NB4 (cell line): ENCODE results near the gene PRKAB2.

Source experiments
- DNase-seq: peaks from one replicate; pipeline ENCODE4 v3.0.0; 2010; ENCODE audit warnings: low read depth
- H3K4me3 ChIP-seq: one replicate; pipeline ENCODE4 v1.5.1; 2011; ENCODE audit warnings: mild to moderate bottlenecking, low read depth, low read length, moderate library complexity
- MYC ChIP-seq: IDR thresholded peaks from 2 replicates; pipeline ENCODE4 v1.6.1; 2011; ENCODE audit warnings: low read depth, low read length
- POLR2A ChIP-seq: IDR thresholded peaks from 2 replicates; pipeline ENCODE4 v1.6.1; 2011; ENCODE audit warnings: mild to moderate bottlenecking; ENCODE audit not compliant: insufficient read length; ENCODE audit errors: extremely low read depth
- TF ChIP-seq, protein P1 (sequence below): IDR thresholded peaks from one replicate; pipeline ENCODE4 v1.5.1; 2012; ENCODE audit warnings: low read depth, low read length
- TF ChIP-seq, protein P2 (sequence below): IDR thresholded peaks from 2 replicates; pipeline ENCODE4 v1.6.1; 2011; ENCODE audit warnings: low read depth, low read length

The PRKAB2 gene

DNA sequence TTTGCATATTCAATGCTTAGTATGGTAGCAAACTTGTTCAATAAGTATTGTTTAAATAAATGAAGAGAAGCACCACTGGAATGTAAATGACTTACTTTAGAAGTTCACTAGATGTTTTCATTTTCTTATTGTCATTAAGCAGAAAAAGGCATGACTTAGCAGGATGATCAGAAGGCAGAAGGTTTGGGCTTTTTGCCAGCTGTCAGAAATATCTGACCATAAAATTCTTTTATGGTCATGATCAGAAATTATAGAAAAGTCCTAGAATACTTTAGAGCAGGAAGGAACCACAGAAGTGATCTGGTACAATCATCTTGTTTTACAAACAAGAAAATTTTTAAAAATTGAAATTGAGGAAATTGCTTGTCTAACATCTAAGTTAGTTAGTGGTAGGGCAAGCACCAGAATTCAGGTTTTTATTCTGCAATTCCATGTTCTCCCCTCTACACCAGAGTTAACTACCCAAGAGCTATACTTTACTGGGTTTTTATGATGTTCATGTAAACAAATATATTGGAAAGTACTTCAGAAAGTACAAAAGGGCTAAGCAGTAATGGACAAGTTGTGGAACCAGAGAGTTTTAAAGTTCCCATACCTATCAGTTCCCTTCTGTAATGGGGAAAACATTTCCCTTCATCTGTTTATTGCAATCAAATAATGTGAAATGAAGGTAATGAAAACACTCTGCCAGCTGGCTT, 42.7 kb upstream of the PRKAB2 start:
- H3K4me3 ChIP-seq, result no peak overlapping the region
- no peak for DNase-seq
- TF ChIP-seq MYC (no peak), POLR2A (no peak)
- TF ChIP-seq, protein P1, sequence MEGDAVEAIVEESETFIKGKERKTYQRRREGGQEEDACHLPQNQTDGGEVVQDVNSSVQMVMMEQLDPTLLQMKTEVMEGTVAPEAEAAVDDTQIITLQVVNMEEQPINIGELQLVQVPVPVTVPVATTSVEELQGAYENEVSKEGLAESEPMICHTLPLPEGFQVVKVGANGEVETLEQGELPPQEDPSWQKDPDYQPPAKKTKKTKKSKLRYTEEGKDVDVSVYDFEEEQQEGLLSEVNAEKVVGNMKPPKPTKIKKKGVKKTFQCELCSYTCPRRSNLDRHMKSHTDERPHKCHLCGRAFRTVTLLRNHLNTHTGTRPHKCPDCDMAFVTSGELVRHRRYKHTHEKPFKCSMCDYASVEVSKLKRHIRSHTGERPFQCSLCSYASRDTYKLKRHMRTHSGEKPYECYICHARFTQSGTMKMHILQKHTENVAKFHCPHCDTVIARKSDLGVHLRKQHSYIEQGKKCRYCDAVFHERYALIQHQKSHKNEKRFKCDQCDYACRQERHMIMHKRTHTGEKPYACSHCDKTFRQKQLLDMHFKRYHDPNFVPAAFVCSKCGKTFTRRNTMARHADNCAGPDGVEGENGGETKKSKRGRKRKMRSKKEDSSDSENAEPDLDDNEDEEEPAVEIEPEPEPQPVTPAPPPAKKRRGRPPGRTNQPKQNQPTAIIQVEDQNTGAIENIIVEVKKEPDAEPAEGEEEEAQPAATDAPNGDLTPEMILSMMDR, result no peak
- TF ChIP-seq, protein P2, sequence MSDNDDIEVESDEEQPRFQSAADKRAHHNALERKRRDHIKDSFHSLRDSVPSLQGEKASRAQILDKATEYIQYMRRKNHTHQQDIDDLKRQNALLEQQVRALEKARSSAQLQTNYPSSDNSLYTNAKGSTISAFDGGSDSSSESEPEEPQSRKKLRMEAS, result no peak

DNA sequence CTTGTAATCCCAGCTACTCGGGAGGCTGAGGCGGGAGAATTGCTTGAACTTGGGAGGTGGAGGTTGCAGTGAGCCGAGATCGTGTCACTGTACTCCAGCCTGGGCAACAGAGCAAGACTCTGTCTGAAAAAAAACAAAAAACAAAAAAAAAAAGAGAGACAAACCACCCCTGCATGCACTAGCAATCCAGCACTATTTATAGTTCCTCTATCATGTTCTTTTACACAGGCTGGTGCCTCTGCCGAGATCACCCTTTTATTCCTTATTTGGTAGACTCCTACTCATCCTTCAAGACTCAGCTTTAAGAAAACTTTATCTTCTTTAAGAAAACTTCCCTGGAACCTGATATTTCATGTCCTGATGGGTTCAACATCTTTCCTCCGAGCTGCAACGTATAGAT, 42.1 kb upstream of the PRKAB2 start:
- DNase-seq, result no peak
- TF ChIP-seq, protein P2, result no peak
- no peak for TF ChIP-seq POLR2A
- no peak for TF ChIP-seq MYC
- TF ChIP-seq, protein P1, result no peak
- no peak overlapping the region for H3K4me3 ChIP-seq

DNA sequence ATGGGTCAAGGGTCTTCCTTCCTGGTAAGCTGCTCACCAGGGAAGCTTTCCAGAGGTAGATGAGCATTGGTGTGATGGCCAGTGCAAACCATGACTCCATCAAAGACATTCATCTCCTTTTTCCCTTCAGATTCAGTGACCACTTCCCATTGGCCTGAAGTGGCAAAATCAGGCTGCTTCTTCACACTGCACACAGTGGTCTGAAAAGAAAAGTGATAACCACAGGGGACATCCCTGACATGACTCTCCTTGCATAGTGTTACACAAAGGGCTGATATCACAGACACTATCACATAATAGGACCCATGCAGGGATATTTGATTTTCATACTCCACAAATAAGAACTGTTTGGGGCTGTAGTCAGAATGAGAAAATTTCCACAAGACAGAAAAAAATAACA, 41.0 kb upstream of the PRKAB2 start:
- TF ChIP-seq POLR2A, result no peak
- TF ChIP-seq, protein P1, result no peak
- TF ChIP-seq, protein P2, result no peak
- no peak for TF ChIP-seq MYC
- no peak for DNase-seq
- no peak overlapping the region for H3K4me3 ChIP-seq

DNA sequence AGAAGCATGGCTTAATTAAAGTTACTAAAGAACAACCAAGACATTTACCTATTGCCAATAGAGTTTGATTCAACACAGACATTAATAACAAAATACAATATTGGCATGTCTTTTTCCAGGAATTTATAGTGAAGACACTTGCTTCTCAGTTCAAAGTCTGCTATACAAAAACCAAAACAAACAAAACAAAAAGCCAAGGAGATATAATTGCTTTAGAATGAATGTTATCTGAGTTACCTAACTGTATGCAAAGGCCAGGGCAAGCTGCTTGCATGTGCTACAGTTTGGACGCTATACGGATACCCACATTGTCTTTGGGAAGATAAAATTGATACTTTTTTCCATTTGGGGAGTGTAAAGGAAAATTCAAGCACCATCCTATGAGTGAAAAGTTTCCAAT, 39.3 kb upstream of the PRKAB2 start:
- H3K4me3 ChIP-seq, result no peak overlapping the region
- no peak for TF ChIP-seq MYC
- TF ChIP-seq, protein P2, result no peak
- no peak for TF ChIP-seq POLR2A
- TF ChIP-seq, protein P1, result no peak
- no peak for DNase-seq

DNA sequence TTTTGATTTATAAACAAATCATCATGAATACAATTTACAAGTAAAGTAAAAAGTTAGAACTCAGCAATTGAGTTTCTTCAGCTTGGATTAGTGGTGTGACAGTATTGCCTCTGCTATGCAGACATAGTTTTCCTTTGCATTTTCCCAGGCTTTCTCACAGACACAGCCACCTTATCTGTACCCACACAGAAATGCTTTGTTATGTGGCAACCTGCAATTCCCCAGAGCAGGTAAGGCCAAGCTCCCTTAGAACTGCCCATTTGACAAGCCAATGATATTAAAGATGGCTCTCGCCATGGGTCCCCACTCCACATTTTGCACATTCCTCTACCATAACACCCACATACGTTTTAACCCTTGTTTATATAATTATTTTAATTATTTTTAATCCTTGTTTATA, 38.7 kb upstream of the PRKAB2 start:
- DNase-seq, result no peak
- no peak for TF ChIP-seq POLR2A
- TF ChIP-seq MYC, result no peak
- TF ChIP-seq, protein P1, result no peak
- TF ChIP-seq, protein P2, result no peak
- no peak overlapping the region for H3K4me3 ChIP-seq
